Aorta (tissue), 5 donors: ENCODE measurements around the gene DNPH1. TPM values are rescaled to one million over a fixed set of nuclear protein-coding genes. Genes with fewer than 3 reads are reported as not detected.

Experiments
- ATAC-seq: fragments of 200-7000 bp; cut with Tn5 transposase; one replicate; pipeline ENCODE4 v1.9.1; 2022; ENCODE audit warnings: moderate library complexity; ENCODE audit not compliant: low FRiP score
- DNase-seq, 2 donors: peaks; one replicate each; pipeline ENCODE4 v3.0.0-alpha.2; 2020
- H3K27ac ChIP-seq, 2 donors: one replicate each; pipeline ENCODE4 v1.5.1; 2013; ENCODE audit warnings: low read length in 2 of 2, mild to moderate bottlenecking in 2 of 2, moderate library complexity in 2 of 2, control low read depth in 1 of 2, inconsistent platforms in 1 of 2, low read depth in 1 of 2
- H3K27me3 ChIP-seq, 2 donors: one replicate each; pipeline ENCODE4 v1.6.1; 2013; ENCODE audit warnings: control low read depth in 1 of 2, low read length in 1 of 2, mild to moderate bottlenecking in 1 of 2, moderate library complexity in 1 of 2; ENCODE audit not compliant: insufficient read depth in 2 of 2, control insufficient read depth in 1 of 2
- H3K36me3 ChIP-seq, 2 donors: one replicate each; pipeline ENCODE4 v1.6.1; 2013; ENCODE audit warnings: control low read depth in 1 of 2, low read length in 1 of 2, mild to moderate bottlenecking in 1 of 2; ENCODE audit not compliant: insufficient read depth in 2 of 2, control insufficient read depth in 1 of 2
- H3K4me1 ChIP-seq, 2 donors: one replicate each; pipeline ENCODE4 v1.6.1; 2013; ENCODE audit warnings: low read length in 2 of 2, control low read depth in 1 of 2, mild to moderate bottlenecking in 1 of 2, moderate library complexity in 1 of 2; ENCODE audit not compliant: insufficient read depth in 2 of 2, control insufficient read depth in 1 of 2
- H3K4me3 ChIP-seq, 2 donors: one replicate each; pipeline ENCODE4 v1.5.1; 2013; ENCODE audit warnings: low read length in 2 of 2, control low read depth in 1 of 2, mild to moderate bottlenecking in 1 of 2
- H3K9me3 ChIP-seq: one replicate; pipeline ENCODE4 v1.6.1; 2013; ENCODE audit warnings: mild to moderate bottlenecking, low read length; ENCODE audit not compliant: control insufficient read depth
- WGBS, 2 donors: extraction: QIAGEN DNeasy Blood & Tissue Kit; methylation state at CpG; one replicate each; pipeline ENCODE4 v1.1.7; 2013; 5-methylcytosine and 5-hydroxymethylcytosine counted together
- intact Hi-C, 2 donors: fragments of 100-400 bp; cut with DNase I; formaldehyde crosslinking; loops; one replicate each; pipeline versions ENCODE4 v1.14.2 to v1.15.0; 2022
- long read RNA-seq, 2 donors: library from polyadenylated mRNA; unstranded; transcript quantifications; one replicate each; pipeline ENCODE4 v2.0.0, GENCODE V29; 2020 to 2021
- polyA plus RNA-seq, 2 donors: library from polyadenylated mRNA; stranded (reverse); fragments of 200-250 nt; gene quantifications; one replicate each; pipeline ENCODE4 v1.2.3, GENCODE V29; 2013
- total RNA-seq, 2 donors: library from RNA; stranded (reverse); fragmentation: NEBNext Ultra II Directional; extraction: Animal tissue kit (Norgen Biotek cat#: 25700); gene quantifications; one replicate each; pipeline ENCODE4 v1.2.1, GENCODE V29; 2021
- donor health status: healthy with polysubstance abuse.
- donor health status: Bipolar disorder and iron deficiency.
- donor health status: DM: no; HTN: no; CAD: no.
- donor health status: DM: no; HTN: no; CAD: no.
- donor health status: DM: yes; HTN: yes; CAD: no.

DNPH1 gene
- total RNA-seq, result 10 to 100 TPM; 10.2 to 18.1 TPM
- 10 to 100 TPM; 36.8 to 87.4 TPM for polyA plus RNA-seq
- long read RNA-seq, donor 1, partial matches to known transcripts, result 0 of 6 reads
- long read RNA-seq, donor 1, other reads (novel, unspliced or antisense), result 2 of 6 reads
- long read RNA-seq, donor 2, transcript DNPH1-201 (4 exons, 657 nt), result major isoform, 18 of 22 reads
- long read RNA-seq, donor 2, partial matches to known transcripts, result 1 of 22 reads
- long read RNA-seq, donor 2, other reads (novel, unspliced or antisense), result 0 of 22 reads

GRCh38 chr6:43228951-43229802 lies at the start of gene DNPH1:
DNPH1 (minus strand) TSS chr6:43229481; CDS start chr6:43229456, 25 bp downstream.
- intact Hi-C loops, result no loop called here
- Histone ChIP-seq H3K9me3 (no peaks in the 10 kb centered on the region), H3K4me1 (no peaks in the 10 kb centered on the region), H3K27me3 (no peaks in the 10 kb centered on the region), H3K27ac (no peak within 1 kb of the TSS), H3K36me3 (no peaks in the 10 kb centered on the region), H3K4me3 (peak within 1 kb of the TSS; percentile 32 to 50)
- peak; percentile 79 to 93 for DNase-seq
- 3% methylated on average over 74 to 82 of the region's 82 CpGs for WGBS, 2 donors
- ATAC-seq, result peak; percentile 94

GRCh38 chr6:43278524-43279078 lies 49.3 kb upstream of the DNPH1 start:
- Histone ChIP-seq H3K4me3 (no peak overlapping the region), H3K36me3 (no peaks in the 10 kb centered on the region), H3K4me1 (no peaks in the 10 kb centered on the region), H3K27me3 (no peaks in the 10 kb centered on the region), H3K27ac (no peak overlapping the region), H3K9me3 (no peaks in the 10 kb centered on the region)
- no peak for ATAC-seq
- intact Hi-C loops, result no loop called here
- no peak for DNase-seq
- WGBS, 2 donors, result 52 to 65% methylated on average over 4 of the region's 4 CpGs

GRCh38 chr6:43277643-43278523 lies 48.6 kb upstream of the DNPH1 start:
- 86 to 90% methylated on average over 13 of the region's 13 CpGs for WGBS, 2 donors
- intact Hi-C loops, result no loop called here
- Histone ChIP-seq H3K4me3 (no peak overlapping the region), H3K9me3 (no peaks in the 10 kb centered on the region), H3K36me3 (no peaks in the 10 kb centered on the region), H3K4me1 (no peaks in the 10 kb centered on the region), H3K27me3 (no peaks in the 10 kb centered on the region), H3K27ac (no peak overlapping the region)
- ATAC-seq (no peak), DNase-seq (no peak)

- no peak overlapping the region for H3K27ac ChIP-seq
- ATAC-seq, result no peak
- 92% methylated on average over 6 of the region's 6 CpGs for WGBS, 2 donors
Measured at GRCh38 chr6:43277306-43277642, 48.0 kb upstream of the DNPH1 start.

GRCh38 chr6:43276577-43277305 lies 47.5 kb upstream of the DNPH1 start:
- H3K27me3 ChIP-seq, result no peaks in the 10 kb centered on the region
- ATAC-seq (no peak), DNase-seq (no peak)
- no peaks in the 10 kb centered on the region for H3K4me1 ChIP-seq
- no peak overlapping the region for H3K4me3 ChIP-seq
- intact Hi-C loops, result no loop called here
- 91 to 96% methylated on average over 11 of the region's 11 CpGs for whole genome bisulfite sequencing, 2 donors
- no peak overlapping the region for H3K27ac ChIP-seq
- H3K36me3 ChIP-seq, result no peaks in the 10 kb centered on the region
- H3K9me3 ChIP-seq, result no peaks in the 10 kb centered on the region

More at GRCh38 chr6:43277306-43277642, 48.0 kb upstream of the DNPH1 start:
- Histone ChIP-seq H3K36me3 (no peaks in the 10 kb centered on the region), H3K27me3 (no peaks in the 10 kb centered on the region), H3K4me3 (no peak overlapping the region), H3K9me3 (no peaks in the 10 kb centered on the region), H3K4me1 (no peaks in the 10 kb centered on the region)
- no peak for DNase-seq
- intact Hi-C loops, result no loop called here

GRCh38 chr6:43275801-43276576 lies 46.7 kb upstream of the DNPH1 start:
- H3K36me3 ChIP-seq, result no peaks in the 10 kb centered on the region
- H3K4me1 ChIP-seq, result no peaks in the 10 kb centered on the region
- no peak for ATAC-seq
- no peaks in the 10 kb centered on the region for H3K9me3 ChIP-seq
- H3K27ac ChIP-seq, result no peak overlapping the region
- H3K27me3 ChIP-seq, result no peaks in the 10 kb centered on the region
- intact Hi-C loops, result no loop called here
- no peak overlapping the region for H3K4me3 ChIP-seq
- DNase-seq, result no peak
- WGBS, 2 donors, result 30 to 35% methylated on average over 64 of the region's 64 CpGs

- 2 to 4% methylated on average over 48 to 65 of the region's 65 CpGs for WGBS, 2 donors
- no peaks in the 10 kb centered on the region for H3K4me1 ChIP-seq
- H3K27ac ChIP-seq, result no peak overlapping the region
- DNase-seq (no peak), ATAC-seq (no peak)
- no peaks in the 10 kb centered on the region for H3K27me3 ChIP-seq
- H3K9me3 ChIP-seq, result no peaks in the 10 kb centered on the region
- no peaks in the 10 kb centered on the region for H3K36me3 ChIP-seq
- intact Hi-C loops, result no loop called here
- H3K4me3 ChIP-seq, result peak overlapping the region in 1 of 2 donors; percentile 3
Measured at GRCh38 chr6:43274916-43275597, 45.8 kb upstream of the DNPH1 start.
